Kidney (tissue), 14 donors: ENCODE measurements around the gene FHDC1. TPM values are rescaled to one million over a fixed set of nuclear protein-coding genes. Genes with fewer than 3 reads are reported as not detected.

ENCODE experiments used
- DNase-seq, 5 donors: peaks; one replicate each; pipeline ENCODE4 v3.0.0-alpha.2; 2013 to 2020
- FAIRE-seq: peaks from 2 replicates; lab custom pipeline; 2012; peaks lifted over from hg19 to GRCh38; lab: Jason Lieb, UNC
- H3K27ac ChIP-seq, 2 donors: one replicate each; pipeline ENCODE4 v1.7.0; 2013; ENCODE audit warnings: low read depth in 2 of 2, low read length in 2 of 2, inconsistent platforms in 1 of 2
- H3K27me3 ChIP-seq: one replicate; pipeline ENCODE4 v1.7.1; 2013; ENCODE audit warnings: low read length, inconsistent platforms; ENCODE audit not compliant: control insufficient read depth, insufficient read depth
- H3K36me3 ChIP-seq, 3 donors: one replicate each; pipeline versions ENCODE4 v1.7.0 to v1.7.1; 2013; ENCODE audit warnings: low read length in 3 of 3, control low read depth in 1 of 3, inconsistent platforms in 1 of 3; ENCODE audit not compliant: insufficient read depth in 3 of 3, control insufficient read depth in 2 of 3
- H3K4me1 ChIP-seq, 3 donors: one replicate each; pipeline versions ENCODE4 v1.7.0 to v1.7.1; 2013; ENCODE audit warnings: low read length in 3 of 3, inconsistent platforms in 1 of 3, low read depth in 1 of 3; ENCODE audit not compliant: control insufficient read depth in 2 of 3, insufficient read depth in 2 of 3
- H3K4me3 ChIP-seq, 3 donors: one replicate each; pipeline versions ENCODE4 v1.7.0 to v1.8.1; 2013; ENCODE audit warnings: low read length in 3 of 3, control low read depth in 1 of 3, inconsistent platforms in 1 of 3
- H3K9ac ChIP-seq, 3 donors: one replicate each; pipeline versions ENCODE4 v1.7.0 to v1.7.1; 2013; ENCODE audit warnings: low read length in 3 of 3, control low read depth in 1 of 3, inconsistent platforms in 1 of 3
- H3K9me3 ChIP-seq, 3 donors: one replicate each; pipeline versions ENCODE4 v1.7.0 to v1.7.1; 2013; ENCODE audit warnings: low read length in 3 of 3, control low read depth in 1 of 3, inconsistent platforms in 1 of 3; ENCODE audit not compliant: control insufficient read depth in 2 of 3, insufficient read depth in 1 of 3
- intact Hi-C: fragments of 100-400 bp; cut with DNase I; formaldehyde crosslinking; loops from one replicate; pipeline ENCODE4 v1.11.1; 2022
- polyA plus RNA-seq: library from polyadenylated mRNA; stranded (reverse); fragments of 350-450 nt; fragmentation: Illumina TruSeq; extraction: RNeasy Lipid Tissue Mini Kit (QIAGEN cat#74804); gene quantifications from one replicate; pipeline ENCODE4 v1.2.3, GENCODE V29; 2014; ENCODE audit warnings: low read depth, low replicate concordance; ENCODE audit not compliant: insufficient read depth
- total RNA-seq: library from RNA; stranded (reverse); fragmentation: NEBNext Ultra II Directional; extraction: Animal tissue kit (Norgen Biotek cat#: 25700); gene quantifications from one replicate; pipeline ENCODE4 v1.2.1, GENCODE V29; 2021
- TF ChIP-seq, protein P1 (sequence below): IDR thresholded peaks from 3 replicates; pipeline ENCODE4 v1.5.1; 2012; ENCODE audit warnings: mild to moderate bottlenecking, moderate library complexity, borderline replicate concordance; ENCODE audit not compliant: insufficient read depth; ENCODE audit errors: extremely low read depth
- donor health status: control.
- donor health status: control.
- donor health status: control.
- donor health status: control.
- donor health status: control.
- donor health status: DM: yes; HTN: yes; CAD: no.
- donor health status: Normal renal cell carcinoma (clear cell type).

FHDC1 gene
- total and polyA plus RNA-seq, 2 donors from 2014 or later = 1.5 to 5.9 TPM

DNA sequence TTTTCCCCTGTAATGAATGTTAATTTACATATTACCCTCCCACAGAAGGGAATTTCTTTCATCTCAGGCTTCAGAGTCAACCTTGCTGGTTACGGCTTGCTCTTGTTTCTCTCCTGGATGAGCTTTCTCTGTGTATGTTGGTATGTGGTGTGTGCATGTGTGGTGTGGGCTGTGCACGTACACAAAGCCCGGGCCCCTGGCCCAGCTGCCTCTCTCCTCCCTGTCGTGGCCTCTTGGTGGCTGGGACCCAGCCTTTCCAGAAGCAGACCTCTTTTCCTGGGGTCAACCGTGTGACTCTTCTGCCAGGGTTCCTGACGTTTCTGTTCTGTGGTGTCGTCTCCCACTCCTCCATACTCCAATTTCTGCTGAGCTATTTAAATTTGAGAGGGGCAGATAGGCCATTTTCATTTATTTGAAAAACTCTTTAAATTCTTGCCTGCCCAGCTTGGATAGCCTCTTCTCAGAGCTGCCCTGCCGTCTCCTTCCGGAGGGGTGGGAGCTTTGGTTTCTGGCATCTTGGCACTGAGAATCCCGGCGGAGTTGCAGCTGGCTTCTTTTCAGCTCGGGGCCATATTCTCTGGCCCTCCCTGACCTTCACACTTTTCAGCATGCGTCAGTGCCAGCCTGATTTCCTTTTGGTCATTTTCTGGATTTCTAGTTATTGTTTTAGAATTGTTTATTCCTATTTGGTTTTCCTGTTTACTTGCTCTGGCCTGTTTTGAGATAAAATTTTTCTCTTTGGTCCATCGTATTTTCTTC, 25.1 kb downstream of the FHDC1 start:
- Histone ChIP-seq H3K4me3 (no peak overlapping the region), H3K9ac (no peak overlapping the region), H3K4me1 (peaks cover 0 to 14% (median 11%) of the 10 kb centered on the region in 3 donors), H3K27me3 (no peaks in the 10 kb centered on the region), H3K9me3 (no peaks in the 10 kb centered on the region), H3K27ac (no peak overlapping the region), H3K36me3 (no peaks in the 10 kb centered on the region)
- TF ChIP-seq, protein P1, sequence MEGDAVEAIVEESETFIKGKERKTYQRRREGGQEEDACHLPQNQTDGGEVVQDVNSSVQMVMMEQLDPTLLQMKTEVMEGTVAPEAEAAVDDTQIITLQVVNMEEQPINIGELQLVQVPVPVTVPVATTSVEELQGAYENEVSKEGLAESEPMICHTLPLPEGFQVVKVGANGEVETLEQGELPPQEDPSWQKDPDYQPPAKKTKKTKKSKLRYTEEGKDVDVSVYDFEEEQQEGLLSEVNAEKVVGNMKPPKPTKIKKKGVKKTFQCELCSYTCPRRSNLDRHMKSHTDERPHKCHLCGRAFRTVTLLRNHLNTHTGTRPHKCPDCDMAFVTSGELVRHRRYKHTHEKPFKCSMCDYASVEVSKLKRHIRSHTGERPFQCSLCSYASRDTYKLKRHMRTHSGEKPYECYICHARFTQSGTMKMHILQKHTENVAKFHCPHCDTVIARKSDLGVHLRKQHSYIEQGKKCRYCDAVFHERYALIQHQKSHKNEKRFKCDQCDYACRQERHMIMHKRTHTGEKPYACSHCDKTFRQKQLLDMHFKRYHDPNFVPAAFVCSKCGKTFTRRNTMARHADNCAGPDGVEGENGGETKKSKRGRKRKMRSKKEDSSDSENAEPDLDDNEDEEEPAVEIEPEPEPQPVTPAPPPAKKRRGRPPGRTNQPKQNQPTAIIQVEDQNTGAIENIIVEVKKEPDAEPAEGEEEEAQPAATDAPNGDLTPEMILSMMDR = no peak
- intact Hi-C loops = no loop called here
- DNase-seq = no peak
- FAIRE-seq = no peak

DNA sequence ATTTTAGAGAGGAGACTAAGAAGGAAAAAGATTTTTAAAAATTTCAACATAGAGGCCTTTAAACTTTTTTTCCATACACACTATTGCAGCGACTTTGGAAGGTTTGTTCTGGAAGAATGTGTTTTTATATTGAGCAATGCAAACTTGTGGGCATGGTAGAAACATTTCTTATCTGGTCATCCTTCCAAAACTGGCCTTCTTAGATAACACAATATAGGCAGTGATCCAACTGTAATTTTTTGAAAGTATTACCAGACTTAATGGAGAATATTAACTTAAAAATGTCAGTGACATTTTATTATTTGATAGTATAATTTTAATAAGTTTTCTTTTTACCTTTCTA, 25.6 kb downstream of the FHDC1 start:
- FAIRE-seq (no peak), DNase-seq (no peak)
- Histone ChIP-seq H3K27me3 (no peaks in the 10 kb centered on the region), H3K4me3 (no peak overlapping the region), H3K36me3 (no peaks in the 10 kb centered on the region), H3K27ac (no peak overlapping the region), H3K9me3 (no peaks in the 10 kb centered on the region), H3K9ac (no peak overlapping the region), H3K4me1 (peaks cover 0 to 13% (median 10%) of the 10 kb centered on the region in 3 donors)
- intact Hi-C loops = no loop called here
- TF ChIP-seq, protein P1 = no peak

DNA sequence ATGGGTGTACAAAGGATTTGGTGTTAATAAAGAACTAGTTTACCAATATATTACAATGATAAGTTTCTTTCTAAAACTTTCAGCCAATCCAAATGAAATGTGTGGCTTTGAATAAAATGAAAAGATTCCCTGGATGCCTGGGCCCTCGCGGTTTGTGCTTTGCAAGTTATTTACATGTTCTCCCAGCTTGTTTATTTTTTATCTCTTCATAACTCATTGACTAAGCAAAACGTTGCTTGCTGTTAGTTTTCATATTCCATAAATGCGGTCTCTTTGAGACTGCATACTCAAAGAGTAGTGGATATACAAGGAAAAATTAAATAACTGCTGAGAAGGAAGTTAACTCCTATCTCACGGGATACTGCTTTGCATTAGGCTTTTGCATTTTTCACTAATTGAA, 26.0 kb downstream of the FHDC1 start:
- H3K27me3 ChIP-seq = no peaks in the 10 kb centered on the region
- intact Hi-C loops = no loop called here
- peaks cover 0 to 9% (median 6%) of the 10 kb centered on the region in 3 donors for H3K4me1 ChIP-seq
- FAIRE-seq (no peak), DNase-seq (no peak)
- TF ChIP-seq, protein P1 = no peak
- no peak overlapping the region for H3K9ac ChIP-seq
- no peaks in the 10 kb centered on the region for H3K9me3 ChIP-seq
- H3K4me3 ChIP-seq = no peak overlapping the region
- no peaks in the 10 kb centered on the region for H3K36me3 ChIP-seq
- H3K27ac ChIP-seq = no peak overlapping the region
